Left ventricle myocardium inferior (tissue), 1 donor: ENCODE results near the gene CFAP52. TPM values are rescaled to one million over a fixed set of nuclear protein-coding genes. Genes with fewer than 3 reads are reported as not detected.
"Not testable (repeated sequence)": the region's sequence is repeated elsewhere in the genome, so short reads cannot be mapped to it uniquely, and the experiment has no call there.

Source experiments
- DNase-seq: peaks from one replicate; pipeline ENCODE4 v3.0.0-alpha.2; 2020
- H3K27ac ChIP-seq: fragments of 200-600 bp; replicated peaks from 2 replicates; pipeline ENCODE4 v1.8.0; 2021
- H3K27me3 ChIP-seq: fragments of 200-600 bp; 2 replicates; pipeline ENCODE4 v1.8.0; 2021; ENCODE audit warnings: low read depth
- H3K36me3 ChIP-seq: fragments of 200-600 bp; 2 replicates; pipeline ENCODE4 v1.8.0; 2021
- H3K4me1 ChIP-seq: fragments of 200-600 bp; 2 replicates; pipeline ENCODE4 v1.8.0; 2021
- H3K4me3 ChIP-seq: fragments of 200-600 bp; 2 replicates; pipeline ENCODE4 v1.8.0; 2021; ENCODE audit warnings: mild to moderate bottlenecking, moderate library complexity
- H3K9me3 ChIP-seq: fragments of 200-600 bp; replicated peaks from 2 replicates; pipeline ENCODE4 v1.8.0; 2021
- intact Hi-C: fragments of 100-400 bp; cut with micrococcal nuclease; formaldehyde crosslinking; loops from one replicate; pipeline ENCODE4 v1.11.0; 2022
- total RNA-seq: library from RNA; stranded (reverse); fragmentation: NEBNext Ultra II Directional; extraction: Animal tissue kit (Norgen Biotek cat#: 25700); gene quantifications from one replicate; pipeline ENCODE4 v1.2.1, GENCODE V29; 2021
- TF ChIP-seq, protein P1 (sequence below): fragments of 200-600 bp; IDR thresholded peaks from 2 replicates; pipeline ENCODE4 v1.8.0; 2021; ENCODE audit warnings: antibody characterized with exemption, mild to moderate bottlenecking, borderline replicate concordance
- donor health status: DM: no; HTN: yes; CAD: no; lungs with severe emphysema.

The CFAP52 gene
- total RNA-seq, 1 donor from 2014 or later = not detected

DNA sequence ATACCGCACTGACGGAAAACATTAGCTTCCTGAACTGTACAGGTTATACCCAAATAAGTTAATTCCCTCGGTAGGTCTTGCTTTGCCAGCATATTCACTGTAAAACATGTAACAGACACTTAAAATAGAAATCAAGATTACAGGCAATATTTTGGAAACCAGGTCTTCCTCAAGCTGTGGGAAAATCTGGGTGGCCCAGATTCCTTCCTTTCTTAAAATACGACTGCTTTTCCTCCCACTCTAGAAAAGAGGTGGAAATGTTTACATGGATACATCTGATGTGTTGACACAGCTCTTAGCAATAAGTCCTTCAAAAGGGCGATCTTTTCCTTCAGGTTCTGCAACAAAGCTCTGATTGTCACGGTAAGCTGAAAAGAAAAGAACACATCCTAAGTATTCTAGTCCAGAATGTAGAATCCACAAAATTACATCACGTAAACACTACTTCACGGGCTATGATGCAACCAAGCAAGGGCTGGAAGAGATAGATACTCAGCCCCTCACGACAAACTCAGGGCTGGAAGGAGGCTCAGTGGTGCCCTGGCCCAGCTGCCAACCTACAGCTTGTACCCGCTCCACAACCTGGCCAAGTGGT lies 19.2 kb upstream of the CFAP52 start:
- no peaks in the 10 kb centered on the region for H3K9me3 ChIP-seq
- TF ChIP-seq, protein P1, sequence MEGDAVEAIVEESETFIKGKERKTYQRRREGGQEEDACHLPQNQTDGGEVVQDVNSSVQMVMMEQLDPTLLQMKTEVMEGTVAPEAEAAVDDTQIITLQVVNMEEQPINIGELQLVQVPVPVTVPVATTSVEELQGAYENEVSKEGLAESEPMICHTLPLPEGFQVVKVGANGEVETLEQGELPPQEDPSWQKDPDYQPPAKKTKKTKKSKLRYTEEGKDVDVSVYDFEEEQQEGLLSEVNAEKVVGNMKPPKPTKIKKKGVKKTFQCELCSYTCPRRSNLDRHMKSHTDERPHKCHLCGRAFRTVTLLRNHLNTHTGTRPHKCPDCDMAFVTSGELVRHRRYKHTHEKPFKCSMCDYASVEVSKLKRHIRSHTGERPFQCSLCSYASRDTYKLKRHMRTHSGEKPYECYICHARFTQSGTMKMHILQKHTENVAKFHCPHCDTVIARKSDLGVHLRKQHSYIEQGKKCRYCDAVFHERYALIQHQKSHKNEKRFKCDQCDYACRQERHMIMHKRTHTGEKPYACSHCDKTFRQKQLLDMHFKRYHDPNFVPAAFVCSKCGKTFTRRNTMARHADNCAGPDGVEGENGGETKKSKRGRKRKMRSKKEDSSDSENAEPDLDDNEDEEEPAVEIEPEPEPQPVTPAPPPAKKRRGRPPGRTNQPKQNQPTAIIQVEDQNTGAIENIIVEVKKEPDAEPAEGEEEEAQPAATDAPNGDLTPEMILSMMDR = no peak
- no peak overlapping the region for H3K4me3 ChIP-seq
- peaks cover 5% of the 10 kb centered on the region for H3K4me1 ChIP-seq
- H3K27me3 ChIP-seq = no peaks in the 10 kb centered on the region
- intact Hi-C loops = no loop called here
- no peak for DNase-seq
- peaks cover 9% of the 10 kb centered on the region for H3K36me3 ChIP-seq
- H3K27ac ChIP-seq = no peak overlapping the region

- no peak for DNase-seq
- Histone ChIP-seq H3K27me3 (no peaks in the 10 kb centered on the region), H3K4me3 (no peak overlapping the region), H3K27ac (no peak overlapping the region), H3K4me1 (peaks cover 5% of the 10 kb centered on the region), H3K36me3 (peaks cover 9% of the 10 kb centered on the region), H3K9me3 (no peaks in the 10 kb centered on the region)
- intact Hi-C loops = no loop called here
- TF ChIP-seq, protein P1 = no peak
These were observed 18.6 kb upstream of the CFAP52 start for GRCh38 chr17:9557857-9558256.

DNA sequence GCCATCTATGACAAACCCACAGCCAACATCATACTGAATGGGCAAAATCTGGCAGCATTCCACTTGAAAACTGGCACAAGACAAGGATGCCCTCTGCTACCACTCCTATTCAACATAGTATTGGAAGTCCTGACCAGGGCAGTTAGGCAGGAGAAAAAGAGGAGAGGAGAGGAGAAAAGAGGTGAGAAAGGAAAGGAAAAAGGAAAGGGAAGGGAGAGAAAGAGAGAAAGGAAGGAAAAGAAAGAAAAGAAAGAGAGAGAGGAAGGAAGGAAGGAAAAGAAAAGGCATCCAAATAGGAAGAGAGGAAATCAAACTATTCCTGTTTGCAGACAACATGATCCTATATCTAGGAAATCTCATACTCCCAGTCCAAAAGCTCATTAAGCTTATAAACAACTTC lies 12.3 kb upstream of the CFAP52 start:
- no peak for DNase-seq
- no peaks in the 10 kb centered on the region for H3K27me3 ChIP-seq
- TF ChIP-seq, protein P1 = no peak
- peaks cover 6% of the 10 kb centered on the region for H3K4me1 ChIP-seq
- H3K4me3 ChIP-seq = no peak overlapping the region
- intact Hi-C loops = no loop called here
- no peak overlapping the region for H3K27ac ChIP-seq
- H3K9me3 ChIP-seq = no peaks in the 10 kb centered on the region
- peaks cover 28% of the 10 kb centered on the region for H3K36me3 ChIP-seq

GRCh38 chr17:9566067-9566466 lies 10.4 kb upstream of the CFAP52 start:
- peaks cover 6% of the 10 kb centered on the region for H3K4me1 ChIP-seq
- no peak for DNase-seq
- no peak overlapping the region for H3K4me3 ChIP-seq
- H3K9me3 ChIP-seq = no peaks in the 10 kb centered on the region
- no peaks in the 10 kb centered on the region for H3K27me3 ChIP-seq
- intact Hi-C loops = no loop called here
- peaks cover 36% of the 10 kb centered on the region for H3K36me3 ChIP-seq
- TF ChIP-seq, protein P1 = no peak
- H3K27ac ChIP-seq = no peak overlapping the region

GRCh38 chr17:9566739-9567138 lies 9.7 kb upstream of the CFAP52 start:
- peaks cover 36% of the 10 kb centered on the region for H3K36me3 ChIP-seq
- DNase-seq, intact Hi-C loops, H3K4me3 ChIP-seq, H3K27me3 ChIP-seq, H3K27ac ChIP-seq, H3K4me1 ChIP-seq, H3K9me3 ChIP-seq: not testable (repeated sequence)

GRCh38 chr17:9568004-9568403 lies 8.4 kb upstream of the CFAP52 start:
- intact Hi-C loops = no loop called here
- peaks cover 6% of the 10 kb centered on the region for H3K4me1 ChIP-seq
- H3K4me3 ChIP-seq = no peak overlapping the region
- no peaks in the 10 kb centered on the region for H3K27me3 ChIP-seq
- H3K27ac ChIP-seq = no peak overlapping the region
- TF ChIP-seq, protein P1 = no peak
- H3K9me3 ChIP-seq = no peaks in the 10 kb centered on the region
- H3K36me3 ChIP-seq = peaks cover 36% of the 10 kb centered on the region
- no peak for DNase-seq
